ENCODE results near the gene RSRP1. TPM values are rescaled to one million over a fixed set of nuclear protein-coding genes. Genes with fewer than 3 reads are reported as not detected.

The RSRP1 gene
- total and polyA plus RNA-seq, 2 donors (not counting 1 experiment from before 2014, with no cell fraction given) = 387 to 482 TPM

DNA sequence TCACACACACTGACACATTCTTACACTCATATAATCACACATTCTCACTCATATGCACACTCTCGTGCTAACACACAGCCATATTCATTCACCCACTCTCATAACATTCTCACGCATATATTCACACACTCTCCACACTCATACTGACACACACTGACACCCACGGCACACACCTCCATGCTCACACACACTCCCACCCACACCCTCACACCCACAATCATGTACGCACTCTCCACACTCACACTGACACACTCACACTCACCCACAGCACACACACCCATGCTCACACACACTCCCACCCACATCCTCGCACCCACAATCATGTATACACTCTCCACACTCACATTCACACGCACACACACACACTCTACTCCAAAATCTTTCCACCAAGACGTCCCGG lies 53.2 kb downstream of the RSRP1 start:
- WGBS (ENCODE audit: insufficient coverage) = 95% methylated on average over 8 of the region's 8 CpGs
- Histone ChIP-seq H3K27me3 (replicated peaks in 1 of 4; ENCODE audit: control extremely low read depth in 1 of 4, control insufficient read depth in 3 of 4, insufficient read depth in 4 of 4, low read length in 3 of 4) (peaks cover 0 to 3% (median 0%) of the 10 kb centered on the region in 4 experiments), H3K36me3 (replicated peaks in 1 of 2; ENCODE audit: control extremely low read depth in 1 of 2, control insufficient read depth in 1 of 2, extremely low read depth in 1 of 2, insufficient read depth in 2 of 2, low read length in 1 of 2) (no peaks in the 10 kb centered on the region), H3K9ac (ENCODE audit: low read length) (no peak overlapping the region), H4K20me1 (ENCODE audit: control insufficient read depth, insufficient read depth, low read length, poor library complexity, severe bottlenecking) (no peaks in the 10 kb centered on the region), H3K79me2 (ENCODE audit: control insufficient read depth, insufficient read depth, low read length) (no peaks in the 10 kb centered on the region), H3K4me1 (ENCODE audit: control insufficient read depth in 2 of 2, insufficient read depth in 2 of 2, low read length in 2 of 2) (peaks cover 9 to 10% of the 10 kb centered on the region in 2 donors), H3K4me2 (replicated peaks; ENCODE audit: low read depth, low read length, poor library complexity, severe bottlenecking) (no peak overlapping the region), H3K4me3 (ENCODE audit: control extremely low read depth in 1 of 5, extremely low read depth in 1 of 5, insufficient read depth in 1 of 5, low read depth in 2 of 5, low read length in 4 of 5) (no peak overlapping the region), H3K9me3 (ENCODE audit: control extremely low read depth in 1 of 3, control insufficient read depth in 2 of 3, insufficient read depth in 1 of 3, low read length in 2 of 3) (no peaks in the 10 kb centered on the region), H3K27ac (ENCODE audit: low read length in 2 of 2) (no peak overlapping the region), H2AFZ (ENCODE audit: insufficient read depth, low read depth, low read length, poor library complexity, severe bottlenecking) (no peak overlapping the region)
- no peak overlapping the region for H3K27ac Mint-ChIP-seq
- intact Hi-C loops (cut with micrococcal nuclease) = no loop called here
- POLR2A ChIA-PET = no interaction called here
- TF ChIP-seq EZH2 (IDR thresholded peaks at IDR 0.05; ENCODE audit: borderline replicate concordance, insufficient read depth, low read depth, low read length, poor library complexity, severe bottlenecking) = no peak
- TF ChIP-seq, protein P1, sequence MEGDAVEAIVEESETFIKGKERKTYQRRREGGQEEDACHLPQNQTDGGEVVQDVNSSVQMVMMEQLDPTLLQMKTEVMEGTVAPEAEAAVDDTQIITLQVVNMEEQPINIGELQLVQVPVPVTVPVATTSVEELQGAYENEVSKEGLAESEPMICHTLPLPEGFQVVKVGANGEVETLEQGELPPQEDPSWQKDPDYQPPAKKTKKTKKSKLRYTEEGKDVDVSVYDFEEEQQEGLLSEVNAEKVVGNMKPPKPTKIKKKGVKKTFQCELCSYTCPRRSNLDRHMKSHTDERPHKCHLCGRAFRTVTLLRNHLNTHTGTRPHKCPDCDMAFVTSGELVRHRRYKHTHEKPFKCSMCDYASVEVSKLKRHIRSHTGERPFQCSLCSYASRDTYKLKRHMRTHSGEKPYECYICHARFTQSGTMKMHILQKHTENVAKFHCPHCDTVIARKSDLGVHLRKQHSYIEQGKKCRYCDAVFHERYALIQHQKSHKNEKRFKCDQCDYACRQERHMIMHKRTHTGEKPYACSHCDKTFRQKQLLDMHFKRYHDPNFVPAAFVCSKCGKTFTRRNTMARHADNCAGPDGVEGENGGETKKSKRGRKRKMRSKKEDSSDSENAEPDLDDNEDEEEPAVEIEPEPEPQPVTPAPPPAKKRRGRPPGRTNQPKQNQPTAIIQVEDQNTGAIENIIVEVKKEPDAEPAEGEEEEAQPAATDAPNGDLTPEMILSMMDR (IDR thresholded peaks at IDR 0.05) = no peak
- peaks cover 15% of the 10 kb centered on the region for H3K4me1 Mint-ChIP-seq
- H3K4me3 Mint-ChIP-seq = no peak overlapping the region
- DNase-seq (no peak), ATAC-seq (ENCODE audit: low read depth) (no peak)
- no peaks in the 10 kb centered on the region for H3K9me3 Mint-ChIP-seq (ENCODE audit: insufficient read depth)
- CTCF ChIA-PET = interaction anchor here (1.7 kb wide), 1 partner anchor 11 kb away, joined by 9 read pairs; no protein-coding TSS in a partner anchor
- peaks cover 20% of the 10 kb centered on the region for H3K27me3 Mint-ChIP-seq

DNA sequence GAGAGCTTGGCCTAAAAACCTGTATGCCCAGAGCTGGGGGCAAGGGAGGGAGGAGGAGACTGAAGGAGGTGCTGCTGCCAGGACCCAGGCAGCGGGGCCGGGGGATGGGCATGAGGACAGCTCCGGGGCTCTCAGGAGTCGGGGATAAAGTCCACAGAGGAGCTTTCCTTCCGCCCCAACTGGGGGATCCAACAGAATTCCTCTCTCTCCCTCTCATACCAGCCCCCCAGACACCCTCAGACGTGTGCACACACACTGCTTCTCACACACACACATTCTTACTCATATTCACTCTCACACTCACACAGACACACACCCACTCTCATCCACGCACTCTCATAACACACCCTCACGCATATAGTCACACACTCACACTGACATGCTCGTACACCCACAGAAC lies 54.0 kb downstream of the RSRP1 start:
- Histone ChIP-seq H4K20me1 (ENCODE audit: control insufficient read depth, insufficient read depth, low read length, poor library complexity, severe bottlenecking) (no peaks in the 10 kb centered on the region), H3K9me3 (ENCODE audit: control extremely low read depth in 1 of 3, control insufficient read depth in 2 of 3, insufficient read depth in 1 of 3, low read length in 2 of 3) (no peaks in the 10 kb centered on the region), H3K27me3 (replicated peaks in 1 of 4; ENCODE audit: control extremely low read depth in 1 of 4, control insufficient read depth in 3 of 4, insufficient read depth in 4 of 4, low read length in 3 of 4) (peaks cover 0 to 3% (median 0%) of the 10 kb centered on the region in 4 experiments), H2AFZ (ENCODE audit: insufficient read depth, low read depth, low read length, poor library complexity, severe bottlenecking) (no peak overlapping the region), H3K27ac (ENCODE audit: low read length in 2 of 2) (no peak overlapping the region), H3K9ac (ENCODE audit: low read length) (no peak overlapping the region), H3K4me1 (ENCODE audit: control insufficient read depth in 2 of 2, insufficient read depth in 2 of 2, low read length in 2 of 2) (peaks cover 2 to 3% of the 10 kb centered on the region in 2 donors), H3K36me3 (replicated peaks in 1 of 2; ENCODE audit: control extremely low read depth in 1 of 2, control insufficient read depth in 1 of 2, extremely low read depth in 1 of 2, insufficient read depth in 2 of 2, low read length in 1 of 2) (no peaks in the 10 kb centered on the region), H3K79me2 (ENCODE audit: control insufficient read depth, insufficient read depth, low read length) (no peaks in the 10 kb centered on the region), H3K4me3 (ENCODE audit: control extremely low read depth in 1 of 5, extremely low read depth in 1 of 5, insufficient read depth in 1 of 5, low read depth in 2 of 5, low read length in 4 of 5) (no peak overlapping the region), H3K4me2 (replicated peaks; ENCODE audit: low read depth, low read length, poor library complexity, severe bottlenecking) (no peak overlapping the region)
- intact Hi-C loops (cut with micrococcal nuclease) = no loop called here
- no peak for TF ChIP-seq EZH2 (IDR thresholded peaks at IDR 0.05; ENCODE audit: borderline replicate concordance, insufficient read depth, low read depth, low read length, poor library complexity, severe bottlenecking)
- TF ChIP-seq, protein P1 (IDR thresholded peaks at IDR 0.05) = no peak
- H3K9me3 Mint-ChIP-seq (ENCODE audit: insufficient read depth) = no peaks in the 10 kb centered on the region
- 89% methylated on average over 8 of the region's 9 CpGs for WGBS (ENCODE audit: insufficient coverage)
- H3K4me1 Mint-ChIP-seq = peaks cover 7% of the 10 kb centered on the region
- H3K4me3 Mint-ChIP-seq = no peak overlapping the region
- DNase-seq = no peak
- H3K27me3 Mint-ChIP-seq = peaks cover 20% of the 10 kb centered on the region
- CTCF ChIA-PET = no interaction called here
- no peak overlapping the region for H3K27ac Mint-ChIP-seq
- ATAC-seq (ENCODE audit: low read depth) = no peak
- POLR2A ChIA-PET = no interaction called here

Other genes with a start within 250 kb of the RSRP1 start
- 57.4 and 67.3 TPM in 2 replicates for gene SYF2, start 15.0 kb downstream of the RSRP1 start, total RNA-seq
- gene SYF2, start 15.0 kb downstream of the RSRP1 start, polyA plus RNA-seq = 21.9 and 58.0 TPM in 2 replicates
- gene RHD, start 25.1 kb upstream of the RSRP1 start, total RNA-seq = not detected in 2 replicates
- gene RHD, start 25.1 kb upstream of the RSRP1 start, polyA plus RNA-seq = not detected in 2 replicates
- gene TMEM50A, start 90.9 kb upstream of the RSRP1 start, total RNA-seq = 59.4 and 62.6 TPM in 2 replicates
- gene TMEM50A, start 90.9 kb upstream of the RSRP1 start, polyA plus RNA-seq = 20.7 and 30.3 TPM in 2 replicates
- not detected in 2 replicates for gene RHCE, start 173.4 kb upstream of the RSRP1 start, total RNA-seq
- 0.06 and 0.28 TPM in 2 replicates for gene RHCE, start 173.4 kb upstream of the RSRP1 start, polyA plus RNA-seq
- gene MACO1, start 183.4 kb upstream of the RSRP1 start, total RNA-seq = 20.7 and 21.2 TPM in 2 replicates
- gene MACO1, start 183.4 kb upstream of the RSRP1 start, polyA plus RNA-seq = 4.9 and 7.5 TPM in 2 replicates